ENCODE results near the gene TBC1D12.
"Not testable (repeated sequence)": the region's sequence is repeated elsewhere in the genome, so short reads cannot be mapped to it uniquely, and the experiment has no call there.

The TBC1D12 gene

GRCh38 chr10:94546049-94546900 lies 143.9 kb downstream of the TBC1D12 start:
- H3K4me3 ChIP-seq (replicated peaks; ENCODE audit: low read depth, low read length), result peak overlapping the region; percentile 73
- TF ChIP-seq CTCF (IDR thresholded peaks at IDR 0.05; ENCODE audit: low read depth, low read length, missing control alignments), result no peak
- DNase-seq (ENCODE audit: extremely low read depth, low read depth), result no peak

GRCh38 chr10:94546901-94547185 lies 144.5 kb downstream of the TBC1D12 start:
- TF ChIP-seq CTCF (IDR thresholded peaks at IDR 0.05; ENCODE audit: low read depth, low read length, missing control alignments), result no peak
- DNase-seq (ENCODE audit: extremely low read depth, low read depth), result no peak
- peak overlapping the region; percentile 73 for H3K4me3 ChIP-seq (replicated peaks; ENCODE audit: low read depth, low read length)

- no peak for DNase-seq (ENCODE audit: extremely low read depth, low read depth)
- no peak for TF ChIP-seq CTCF (IDR thresholded peaks at IDR 0.05; ENCODE audit: low read depth, low read length, missing control alignments)
- no peak overlapping the region for H3K4me3 ChIP-seq (replicated peaks; ENCODE audit: low read depth, low read length)
Observed at GRCh38 chr10:94549221-94549620, 146.9 kb downstream of the TBC1D12 start.

- not testable (repeated sequence) for H3K4me3 ChIP-seq (replicated peaks; ENCODE audit: low read depth, low read length)
Observed at GRCh38 chr10:94567714-94568307, 165.5 kb downstream of the TBC1D12 start.

DNA sequence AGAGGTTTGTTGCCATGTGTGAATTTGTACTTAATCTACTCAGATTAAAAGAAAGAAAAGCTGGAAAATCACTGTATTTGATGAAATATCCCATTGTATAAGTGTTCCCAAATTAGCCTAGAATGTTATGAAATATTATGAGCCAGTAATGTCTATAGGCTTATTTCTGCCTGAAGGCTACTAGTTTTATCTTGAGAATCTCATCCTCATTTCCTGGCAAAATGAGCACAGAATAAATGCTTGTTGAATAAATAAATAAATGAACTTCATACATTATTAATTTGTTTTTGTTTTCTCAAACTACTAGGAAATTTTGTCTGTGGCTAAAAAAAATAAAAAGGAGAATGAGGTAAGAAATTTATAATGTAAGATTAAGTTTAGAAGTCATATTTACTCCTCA lies 168.7 kb downstream of the TBC1D12 start:
- H3K4me3 ChIP-seq (replicated peaks; ENCODE audit: low read depth, low read length), result no peak overlapping the region
- TF ChIP-seq CTCF (IDR thresholded peaks at IDR 0.05; ENCODE audit: low read depth, low read length, missing control alignments), result no peak
- DNase-seq (ENCODE audit: extremely low read depth, low read depth), result no peak

More at GRCh38 chr10:94567714-94568307, 165.5 kb downstream of the TBC1D12 start:
- not testable (repeated sequence) for DNase-seq (ENCODE audit: extremely low read depth, low read depth)

- no peak overlapping the region for H3K4me3 ChIP-seq (replicated peaks; ENCODE audit: low read depth, low read length)
- TF ChIP-seq CTCF (IDR thresholded peaks at IDR 0.05; ENCODE audit: low read depth, low read length, missing control alignments), result no peak
- peak; percentile 5 for DNase-seq (ENCODE audit: extremely low read depth, low read depth)
Observed at GRCh38 chr10:94571528-94571927, 169.2 kb downstream of the TBC1D12 start.

DNA sequence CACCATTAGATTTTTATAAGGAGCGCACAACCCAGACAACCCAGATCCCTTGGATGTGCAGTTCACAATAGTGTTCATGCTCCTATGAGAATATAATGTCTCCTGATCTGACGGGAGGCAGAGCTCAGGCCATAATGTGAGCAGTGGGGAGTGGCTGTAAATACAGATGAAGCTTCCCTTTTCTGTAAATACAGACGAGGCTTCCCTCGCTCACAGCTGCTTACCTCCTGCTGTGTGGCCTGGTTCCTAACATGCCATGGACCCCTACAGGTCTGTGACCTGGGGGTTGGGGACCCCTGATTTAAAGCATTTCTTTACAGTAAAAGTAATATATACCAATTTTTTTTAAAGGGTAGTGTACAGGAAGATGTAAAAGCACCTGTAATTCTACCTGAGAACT lies 176.4 kb downstream of the TBC1D12 start:
- TF ChIP-seq CTCF (IDR thresholded peaks at IDR 0.05; ENCODE audit: low read depth, low read length, missing control alignments), result no peak
- DNase-seq (ENCODE audit: extremely low read depth, low read depth), result no peak
- H3K4me3 ChIP-seq (replicated peaks; ENCODE audit: low read depth, low read length), result no peak overlapping the region

All from HFF-Myc (cell line).